ENCODE results near the gene B3GLCT. TPM values are rescaled to one million over a fixed set of nuclear protein-coding genes. Genes with fewer than 3 reads are reported as not detected.
"Not testable (repeated sequence)": the region's sequence is repeated elsewhere in the genome, so short reads cannot be mapped to it uniquely, and the experiment has no call there.

B3GLCT gene
- total RNA-seq, 1 experiment from 2014 or later = 8.2 TPM

DNA sequence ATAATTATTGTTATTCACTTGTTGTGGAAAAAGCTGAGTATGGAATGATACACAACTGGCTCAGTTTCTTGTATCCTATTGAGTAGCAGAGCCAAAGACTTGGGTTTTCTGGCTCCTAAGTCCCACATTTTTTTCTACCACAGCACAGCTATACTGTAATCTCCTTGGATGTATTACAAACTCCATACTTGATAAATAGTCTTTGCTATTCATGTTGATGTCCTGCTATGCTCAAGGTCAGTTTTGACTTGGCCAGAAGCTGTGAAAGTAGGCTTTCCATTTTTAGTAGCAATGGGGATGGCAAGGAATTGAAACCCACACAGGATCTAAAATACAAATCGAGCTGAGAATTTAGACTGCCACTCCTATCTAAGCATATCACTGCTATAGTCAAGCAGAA lies 79.1 kb downstream of the B3GLCT start:
- no peak for DNase-seq (ENCODE audit: low read depth)

DNA sequence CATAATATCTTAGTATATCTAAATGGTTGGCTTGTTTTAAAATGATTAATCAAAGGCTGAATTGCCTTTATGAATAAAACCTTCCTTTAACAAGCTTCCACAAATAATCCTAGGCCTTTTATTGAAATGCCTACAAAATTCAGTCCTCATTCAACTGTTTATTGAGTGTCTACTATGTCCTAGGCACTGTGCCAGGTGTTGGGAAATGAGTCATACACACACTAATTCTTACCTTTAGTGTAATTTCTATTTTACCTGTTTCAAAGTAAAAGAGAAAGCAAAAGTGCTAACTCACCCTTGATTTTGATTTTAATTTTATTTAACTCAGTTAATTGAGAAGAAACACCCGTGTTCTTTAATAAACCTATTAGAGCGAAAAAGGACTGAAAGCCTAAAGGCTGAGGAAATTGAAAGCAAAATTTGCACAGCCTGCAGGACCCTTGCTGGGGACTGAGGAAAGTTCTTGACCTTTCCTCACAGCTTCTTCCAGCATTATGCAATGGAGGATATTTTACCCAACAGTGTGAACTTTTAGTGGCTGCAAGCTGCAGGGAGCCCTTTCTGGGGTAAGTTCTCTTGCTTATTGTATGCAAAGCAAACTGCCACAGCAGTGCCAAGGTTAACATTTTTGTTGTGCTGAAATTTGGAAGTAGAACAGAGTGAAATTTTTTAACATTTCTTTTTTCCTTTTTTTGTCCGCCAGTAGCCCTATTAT lies 83.1 kb downstream of the B3GLCT start:
- no peak for DNase-seq (ENCODE audit: low read depth)

DNA sequence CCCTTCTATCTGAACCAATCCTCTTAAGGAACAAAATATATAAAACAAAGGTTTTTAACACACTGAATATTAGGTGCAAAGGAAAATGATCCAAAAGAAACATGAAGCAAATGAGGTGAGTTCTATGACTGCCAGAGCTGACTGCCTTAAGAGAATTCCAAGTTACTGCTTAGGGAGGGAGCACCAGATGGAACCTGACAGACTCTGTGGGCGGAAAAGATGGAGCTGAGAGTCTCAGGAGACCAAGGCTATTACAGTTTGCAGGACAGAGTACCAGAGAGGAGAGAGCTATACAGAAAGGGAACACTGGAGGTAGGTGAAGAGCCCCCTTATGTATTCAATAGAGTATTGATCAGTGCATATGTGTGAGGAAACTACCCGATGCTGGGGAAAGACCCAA lies 87.2 kb downstream of the B3GLCT start:
- DNase-seq (ENCODE audit: low read depth) = no peak

DNA sequence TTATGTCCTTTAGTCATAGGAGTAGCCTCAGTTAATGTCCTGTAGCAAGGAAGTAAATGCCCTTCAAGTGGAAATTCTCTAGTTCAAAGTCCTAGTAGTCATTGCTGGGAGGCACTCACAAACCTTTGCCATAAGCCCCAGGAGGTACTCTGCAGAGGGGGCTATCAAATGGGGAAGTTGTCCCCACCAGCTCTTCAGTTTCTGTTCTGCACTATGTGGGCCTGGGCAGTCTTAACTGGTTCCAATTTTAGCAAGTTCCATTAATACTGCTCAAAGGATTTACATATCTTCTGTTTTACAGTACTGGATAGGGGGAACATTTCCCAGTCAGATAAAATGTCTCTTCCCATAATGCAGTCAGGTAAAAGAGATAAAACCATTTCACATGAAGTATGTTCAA lies 101.3 kb downstream of the B3GLCT start:
- no peak for DNase-seq (ENCODE audit: low read depth)

DNA sequence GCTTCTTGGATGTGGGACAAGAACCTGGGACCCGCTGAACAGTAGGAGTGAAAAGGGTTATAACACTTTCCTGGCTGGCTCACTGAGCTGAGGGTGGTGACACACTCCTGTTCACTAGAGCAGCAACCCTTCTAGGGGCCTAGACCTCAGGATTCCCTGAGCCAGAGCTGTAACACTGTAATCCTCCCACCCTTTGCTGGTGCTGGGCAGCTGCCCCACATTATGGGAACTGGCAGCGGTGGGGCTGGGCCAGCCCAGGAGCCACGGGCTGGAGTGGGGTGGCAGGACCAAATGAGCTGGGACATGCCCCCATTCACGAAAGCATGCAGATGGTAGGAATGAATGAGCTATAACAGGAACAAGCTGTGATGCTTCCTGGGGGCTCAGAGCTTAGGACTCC lies 110.6 kb downstream of the B3GLCT start:
- no peak for DNase-seq (ENCODE audit: low read depth)

DNA sequence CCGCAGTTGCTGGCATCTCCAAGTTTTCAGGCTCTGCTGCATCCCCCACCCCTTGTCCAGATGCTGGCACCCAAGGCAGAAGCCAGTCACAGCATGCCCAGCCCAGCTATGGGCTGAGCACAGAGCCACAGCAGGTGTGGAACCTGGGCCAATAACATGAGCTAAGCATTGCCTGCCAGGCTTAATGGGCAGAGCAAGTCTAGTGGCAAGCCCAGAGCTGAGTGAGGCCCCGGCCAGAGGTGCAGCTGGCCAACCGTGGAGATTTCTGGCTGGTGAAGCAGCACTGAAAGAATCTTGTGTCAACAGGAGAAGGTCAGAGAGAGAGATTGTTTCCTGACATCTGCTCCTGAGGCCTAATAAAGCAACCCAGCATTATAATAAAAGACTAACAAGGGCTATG lies 111.0 kb downstream of the B3GLCT start:
- no peak for DNase-seq (ENCODE audit: low read depth)

DNA sequence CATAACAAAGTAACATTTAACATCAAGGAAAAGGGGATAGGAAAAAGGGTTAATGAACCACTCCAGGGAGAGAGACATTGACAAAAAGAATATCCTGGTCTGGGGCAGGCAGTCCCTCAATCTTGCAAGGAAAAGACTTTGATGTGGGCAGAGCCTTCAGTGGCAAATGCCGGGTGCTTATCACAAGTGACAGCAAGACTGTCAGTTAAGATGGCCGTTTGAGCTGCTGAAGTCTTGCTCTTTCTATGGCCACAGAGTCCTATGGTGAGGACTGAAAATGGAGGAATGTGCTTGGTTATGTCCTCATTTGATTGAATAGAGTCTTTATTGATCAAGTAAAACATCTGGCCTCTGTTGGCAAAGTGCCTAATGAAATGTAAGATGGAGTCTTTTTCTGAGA lies 112.1 kb downstream of the B3GLCT start:
- DNase-seq (ENCODE audit: low read depth) = no peak

DNA sequence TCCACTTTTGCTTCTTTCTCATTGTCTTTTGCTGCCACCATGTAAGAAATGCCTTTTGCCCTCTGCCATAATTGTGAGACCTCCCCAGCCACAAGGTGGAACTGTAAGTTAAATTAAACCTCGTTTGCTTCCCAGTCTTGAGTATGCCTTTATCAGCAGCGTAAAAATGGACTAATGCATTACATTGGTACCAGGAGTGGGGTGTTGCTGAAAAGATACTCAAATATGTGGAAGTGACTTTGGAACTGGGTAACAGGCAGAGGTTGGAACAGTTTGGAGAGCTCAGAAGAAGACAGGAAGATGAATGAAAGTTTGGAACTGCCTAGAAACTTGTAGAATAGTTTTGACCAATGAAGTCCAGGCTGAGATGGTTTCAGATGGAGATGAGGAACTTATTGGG lies 115.2 kb downstream of the B3GLCT start:
- no peak for DNase-seq (ENCODE audit: low read depth)

DNA sequence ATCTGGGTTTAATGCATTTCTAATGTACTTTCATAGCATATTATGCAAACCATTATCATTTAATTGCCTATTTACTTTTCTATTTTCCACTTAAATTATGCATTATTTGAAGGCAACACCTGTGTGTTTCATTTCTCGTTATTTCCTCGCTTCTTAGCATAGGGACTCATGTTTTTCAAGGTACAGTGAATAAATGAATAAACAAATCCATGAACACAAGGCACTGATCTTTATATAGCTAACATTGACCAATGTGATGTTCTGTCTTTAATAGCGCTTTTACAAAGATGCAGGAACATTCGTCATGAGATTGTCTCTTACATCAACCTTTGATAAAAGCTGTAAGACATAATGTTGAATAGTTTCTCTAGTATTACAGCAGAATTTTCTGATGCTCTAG lies 121.2 kb downstream of the B3GLCT start:
- DNase-seq (ENCODE audit: low read depth) = no peak

DNA sequence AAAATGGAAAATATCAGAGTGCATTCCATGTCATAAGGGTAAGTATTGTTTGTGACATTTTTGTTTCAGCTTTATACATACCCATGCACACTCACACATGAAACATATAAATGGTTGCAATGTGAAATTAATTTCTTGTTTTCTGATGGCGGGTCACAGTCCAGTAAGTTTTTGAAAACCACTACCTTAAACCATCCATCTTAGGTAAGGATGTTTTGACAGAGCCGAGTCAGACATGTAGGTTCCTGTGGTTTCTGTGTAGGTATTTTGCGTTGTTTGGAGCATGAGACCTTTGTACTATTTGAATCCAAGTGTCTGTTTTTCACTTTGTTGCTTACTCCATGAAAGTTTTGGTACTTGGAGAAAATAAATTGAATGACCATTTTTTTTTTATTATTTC lies 121.7 kb downstream of the B3GLCT start:
- DNase-seq (ENCODE audit: low read depth) = no peak

DNA sequence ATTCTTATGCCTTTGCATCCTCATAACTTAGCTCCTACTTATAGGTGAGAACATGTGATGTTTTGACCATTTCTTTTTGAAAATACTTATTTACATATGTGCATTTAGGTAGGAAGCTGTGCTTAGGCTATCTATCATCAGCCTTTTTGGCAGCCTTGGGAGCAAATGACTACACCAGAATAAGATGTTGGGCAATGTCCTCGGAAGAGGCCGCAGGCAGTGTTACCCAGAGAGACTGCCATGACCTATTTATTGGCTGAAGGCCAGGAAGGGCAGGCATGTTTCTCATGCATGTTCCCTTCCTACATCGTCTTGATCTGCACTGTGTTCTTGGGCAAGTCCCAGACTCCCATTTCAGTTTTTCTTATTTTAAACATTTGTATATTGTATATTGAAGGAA lies 122.3 kb downstream of the B3GLCT start:
- DNase-seq (ENCODE audit: low read depth) = peak; percentile 3

DNA sequence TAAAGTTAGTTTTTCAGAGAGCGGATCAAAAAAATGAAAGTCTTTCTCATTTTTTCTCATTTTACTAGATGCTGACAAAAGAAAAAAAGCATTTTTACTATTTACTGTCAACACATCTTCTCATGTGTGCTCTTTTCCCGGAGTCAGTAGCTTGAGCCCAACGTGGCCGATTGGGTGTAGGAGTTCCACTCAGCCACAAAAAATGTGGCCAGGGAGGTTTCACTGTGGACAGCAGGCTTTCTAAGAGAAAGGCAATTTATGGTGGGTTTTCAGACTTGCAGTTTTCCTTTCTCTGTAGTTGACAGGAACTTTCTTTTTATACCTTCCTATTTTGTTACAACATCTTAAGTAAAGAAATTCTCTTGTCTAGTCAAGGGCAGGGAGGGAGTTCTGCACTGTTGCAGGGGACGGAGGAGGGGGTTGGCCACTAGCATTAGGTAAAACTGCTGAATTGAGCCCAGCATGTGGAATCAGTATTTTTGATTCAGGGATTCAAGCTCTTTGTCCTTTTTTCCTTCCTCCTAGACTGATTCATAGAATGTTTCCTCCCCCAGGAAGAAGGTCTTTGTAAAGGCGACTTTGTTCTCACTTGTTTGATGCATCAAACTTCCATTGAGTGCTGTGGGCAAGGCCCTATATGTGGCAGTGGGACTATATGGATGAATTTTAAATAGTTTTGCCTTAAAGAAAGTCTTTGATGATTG lies 123.1 kb downstream of the B3GLCT start:
- no peak for DNase-seq (ENCODE audit: low read depth)

DNA sequence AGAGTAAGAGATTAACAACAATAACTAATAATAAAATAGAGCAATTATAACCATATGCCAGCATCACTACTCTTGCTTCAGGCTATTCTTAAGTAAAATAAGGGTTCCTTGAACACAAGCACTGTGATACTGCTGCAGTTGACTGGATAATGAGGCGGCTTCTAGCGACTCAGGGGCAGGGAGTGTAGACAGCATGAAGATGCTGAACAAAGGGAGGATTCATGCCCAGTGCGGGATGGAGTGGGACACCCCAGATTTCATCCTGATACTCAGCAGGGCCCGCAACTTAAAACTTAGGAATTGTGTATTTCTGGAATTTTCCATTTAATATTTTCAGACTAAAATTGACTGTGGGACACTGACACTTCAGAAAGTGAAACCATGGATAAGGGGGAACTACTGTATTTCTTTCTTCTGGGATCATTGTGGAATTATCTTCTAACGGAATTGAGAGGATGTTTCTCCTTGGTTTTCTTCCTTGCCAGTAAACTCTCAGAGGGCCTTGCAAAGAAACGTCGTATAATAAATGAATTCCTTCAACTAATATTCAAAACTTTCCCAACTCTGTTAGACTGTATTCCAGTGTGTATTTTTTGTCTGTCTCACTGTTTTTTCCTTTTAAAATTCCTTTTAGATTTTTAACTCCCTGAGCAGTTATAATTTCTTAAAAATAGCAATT lies 127.5 kb downstream of the B3GLCT start:
- no peak for DNase-seq (ENCODE audit: low read depth)

DNA sequence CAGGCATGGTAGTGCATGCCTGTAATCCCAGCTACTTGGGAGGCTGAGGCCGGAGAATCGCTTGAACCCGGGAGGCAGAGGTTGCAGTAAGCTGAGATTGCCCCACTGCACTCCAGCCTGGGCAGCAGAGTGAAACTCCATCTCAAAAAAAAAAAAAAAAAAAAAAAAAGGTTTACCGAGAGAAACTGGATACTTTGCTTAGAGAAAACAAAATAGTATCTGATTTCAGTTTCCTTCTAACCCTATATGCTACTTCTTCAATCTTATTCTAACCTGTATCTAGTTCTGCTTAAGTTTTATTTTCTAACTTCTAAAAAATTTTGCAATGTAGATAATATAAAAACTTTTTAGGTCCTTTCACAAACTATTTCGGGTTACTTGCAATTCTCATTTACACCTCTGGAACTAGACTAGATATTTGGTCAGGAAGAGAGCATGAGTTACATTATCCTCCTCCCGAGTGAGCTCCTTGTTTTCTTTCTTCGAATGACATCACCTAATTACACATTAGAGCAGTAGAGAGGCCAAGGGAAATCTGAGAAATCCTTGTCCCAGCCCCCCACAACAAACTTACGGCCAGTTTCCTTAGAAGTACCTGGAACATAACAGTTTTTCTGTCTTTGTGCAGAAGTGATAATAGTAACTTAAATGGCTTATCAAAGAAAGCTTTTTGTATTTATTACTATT lies 128.9 kb downstream of the B3GLCT start:
- peak; percentile 13 for DNase-seq (ENCODE audit: low read depth)

DNA sequence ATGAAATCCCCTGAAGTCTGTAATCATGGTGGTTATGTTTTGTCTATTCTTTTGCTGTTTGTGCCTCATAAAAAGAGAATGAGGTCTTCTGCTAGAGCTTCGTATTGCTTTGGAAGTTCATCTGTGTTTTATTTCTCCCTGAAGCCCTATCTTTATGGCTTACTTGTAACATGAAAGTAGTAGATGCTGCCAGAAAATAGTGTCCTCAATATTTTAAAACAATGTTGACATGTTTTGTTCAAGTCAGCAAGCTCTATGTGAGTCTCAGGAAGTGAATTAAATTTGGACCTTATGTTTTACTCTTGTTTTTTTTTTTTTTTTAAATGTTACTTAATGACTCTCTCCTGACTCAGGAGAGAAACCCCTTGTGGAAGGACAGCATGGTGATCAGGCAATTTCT lies 130.5 kb downstream of the B3GLCT start:
- no peak for DNase-seq (ENCODE audit: low read depth)

DNA sequence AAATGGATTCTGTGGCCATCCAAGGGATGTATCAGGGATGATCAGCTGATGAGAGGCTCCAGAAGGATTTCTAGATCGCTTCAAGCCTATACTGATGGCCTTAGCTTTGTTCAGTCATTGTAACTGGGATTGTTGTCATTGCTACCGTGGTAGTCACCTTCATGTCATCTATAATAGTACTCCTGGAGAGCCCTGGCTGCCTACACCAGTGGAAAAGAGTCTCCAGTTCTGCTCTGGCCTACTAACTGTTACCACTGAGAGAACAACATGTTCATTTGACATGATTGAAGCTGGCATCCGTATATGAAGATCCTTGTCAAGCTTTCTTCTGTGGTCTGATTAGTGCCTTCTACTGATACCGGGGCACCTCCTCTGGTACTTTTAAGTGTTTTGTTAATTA lies 131.3 kb downstream of the B3GLCT start:
- no peak for DNase-seq (ENCODE audit: low read depth)

DNA sequence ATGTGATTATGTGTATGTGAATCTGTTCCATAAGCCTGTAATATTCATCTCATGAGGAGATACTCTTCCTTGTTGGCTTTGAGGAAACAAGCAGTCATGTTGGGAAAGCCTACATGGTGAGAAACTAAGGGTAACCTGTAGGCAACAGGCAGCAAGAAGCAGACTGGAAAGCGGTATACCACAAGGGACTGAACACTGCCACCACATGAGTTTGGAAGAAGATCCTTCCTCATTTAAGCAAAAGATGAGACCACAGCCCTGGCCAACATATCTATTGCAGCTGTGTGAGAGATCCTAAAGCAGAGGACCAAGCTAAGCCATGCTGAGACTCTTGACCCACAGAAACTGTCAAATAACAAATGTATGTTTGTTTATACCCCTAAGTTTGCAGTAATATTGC lies 134.8 kb downstream of the B3GLCT start:
- no peak for DNase-seq (ENCODE audit: low read depth)

DNA sequence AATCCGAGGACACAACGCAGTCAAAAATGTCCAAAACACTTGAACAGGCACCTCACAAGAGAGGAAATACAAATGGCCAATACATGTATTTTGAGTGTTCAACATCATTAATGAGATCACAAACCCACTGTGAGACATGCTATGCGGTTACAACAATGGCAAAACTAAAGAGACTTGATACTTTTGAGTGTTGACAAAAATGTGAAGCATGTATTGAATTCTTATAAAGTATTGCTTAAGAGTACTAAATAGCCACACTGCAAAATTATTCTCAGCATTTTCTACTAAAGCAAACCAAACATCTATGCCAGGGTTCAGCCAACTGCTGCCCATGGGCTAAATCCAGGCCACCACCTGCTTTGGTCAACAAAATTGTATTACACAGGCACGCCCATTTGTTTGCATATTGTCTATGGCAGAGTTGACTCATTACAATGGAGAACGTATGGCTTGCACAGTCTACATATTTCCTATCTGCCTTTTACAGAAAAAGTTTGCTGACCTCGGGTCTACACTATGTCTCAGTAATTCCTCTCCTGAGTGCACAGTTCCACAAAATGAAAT lies 135.3 kb downstream of the B3GLCT start:
- no peak for DNase-seq (ENCODE audit: low read depth)

DNA sequence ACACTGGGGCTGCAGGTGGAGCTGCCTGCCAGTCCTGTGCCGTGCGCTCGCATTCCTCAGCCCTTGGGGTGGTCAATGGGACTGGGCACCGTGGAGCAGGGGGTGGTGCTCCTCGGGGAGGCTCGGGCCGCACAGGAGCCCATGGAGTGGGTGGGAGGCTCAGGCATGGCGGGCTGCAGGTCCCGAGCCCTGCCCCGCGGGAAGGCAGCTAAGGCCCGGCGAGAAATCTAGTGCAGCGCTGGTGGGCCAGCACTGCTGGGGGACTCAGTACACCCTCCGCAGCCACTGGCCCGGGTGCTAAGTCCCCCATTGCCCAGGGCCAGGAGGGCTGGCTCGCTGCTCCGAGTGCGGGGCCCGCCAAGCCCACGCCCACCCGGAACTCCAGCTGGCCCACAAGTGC lies 139.8 kb downstream of the B3GLCT start:
- not testable (repeated sequence) for DNase-seq (ENCODE audit: low read depth)

DNA sequence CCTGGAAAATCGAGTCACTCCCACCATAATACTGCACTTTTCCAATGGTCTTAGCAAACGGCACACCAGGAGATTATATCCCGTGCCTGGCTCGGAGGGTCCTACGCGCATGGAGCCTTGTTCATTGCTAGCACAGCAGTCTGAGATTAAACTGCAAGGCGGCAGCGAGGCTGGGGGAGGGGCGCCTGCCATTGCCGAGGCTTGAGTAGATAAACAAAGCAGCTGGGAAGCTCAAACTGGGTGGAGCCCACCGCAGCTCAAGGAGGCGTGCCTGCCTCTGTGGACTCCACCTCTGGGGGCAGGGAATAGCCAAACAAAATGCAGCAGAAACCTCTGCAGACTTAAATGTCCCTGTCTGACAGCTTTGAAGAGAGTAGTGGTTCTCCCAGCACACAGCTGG lies 141.1 kb downstream of the B3GLCT start:
- not testable (repeated sequence) for DNase-seq (ENCODE audit: low read depth)

DNA sequence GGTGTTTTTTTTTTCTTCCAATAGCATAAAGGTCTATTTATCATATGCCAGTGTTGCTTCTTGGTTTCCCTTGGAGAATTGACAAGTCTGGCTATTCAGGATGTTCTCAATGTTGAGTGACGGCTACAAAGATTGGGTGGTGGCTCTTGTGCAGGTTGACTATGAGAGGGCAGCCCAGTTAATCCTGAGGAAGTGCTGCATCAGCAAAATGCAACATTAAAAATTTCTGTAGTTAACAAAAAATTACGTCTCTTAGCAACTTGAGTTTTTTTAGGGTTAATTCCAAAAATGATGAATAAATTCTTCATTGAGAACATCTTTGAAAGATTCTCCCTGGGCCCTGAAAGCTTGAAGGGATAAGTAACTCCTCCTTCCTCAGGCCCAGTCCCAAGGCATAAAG lies 147.1 kb downstream of the B3GLCT start:
- no peak for DNase-seq (ENCODE audit: low read depth)

DNA sequence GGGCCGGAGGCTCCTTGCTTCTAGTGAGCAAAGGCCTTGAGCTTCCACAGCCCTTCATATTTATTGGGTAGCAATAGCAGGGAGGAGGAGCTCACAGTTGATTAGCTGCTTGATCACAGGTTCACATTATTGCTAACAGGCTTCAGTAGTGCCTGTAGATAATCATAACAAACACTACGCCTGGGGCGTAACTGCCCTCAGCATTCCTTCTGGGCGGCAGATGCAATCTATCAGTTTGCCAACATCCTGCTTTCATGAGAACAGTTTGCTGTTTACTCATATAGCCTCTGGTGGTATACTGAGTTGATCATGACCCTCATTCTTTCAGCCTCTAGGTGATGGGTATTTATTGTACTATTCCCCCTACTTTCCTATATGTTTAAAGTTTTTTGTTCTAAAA lies 149.4 kb downstream of the B3GLCT start:
- no peak for DNase-seq (ENCODE audit: low read depth)

Measured in Daoy (cell line).